GM19455 (cell line): ENCODE measurements around the gene STX16.

Experiments used
- ATAC-seq: cut with Tn5 transposase; IDR thresholded peaks from one replicate; pipeline ENCODE4 v1.9.1; 2021; ENCODE audit not compliant: unreplicated experiment

STX16 gene

GRCh38 chr20:58618351-58619076, 32.6 kb upstream of the STX16 start:
- no peak for ATAC-seq

DNA sequence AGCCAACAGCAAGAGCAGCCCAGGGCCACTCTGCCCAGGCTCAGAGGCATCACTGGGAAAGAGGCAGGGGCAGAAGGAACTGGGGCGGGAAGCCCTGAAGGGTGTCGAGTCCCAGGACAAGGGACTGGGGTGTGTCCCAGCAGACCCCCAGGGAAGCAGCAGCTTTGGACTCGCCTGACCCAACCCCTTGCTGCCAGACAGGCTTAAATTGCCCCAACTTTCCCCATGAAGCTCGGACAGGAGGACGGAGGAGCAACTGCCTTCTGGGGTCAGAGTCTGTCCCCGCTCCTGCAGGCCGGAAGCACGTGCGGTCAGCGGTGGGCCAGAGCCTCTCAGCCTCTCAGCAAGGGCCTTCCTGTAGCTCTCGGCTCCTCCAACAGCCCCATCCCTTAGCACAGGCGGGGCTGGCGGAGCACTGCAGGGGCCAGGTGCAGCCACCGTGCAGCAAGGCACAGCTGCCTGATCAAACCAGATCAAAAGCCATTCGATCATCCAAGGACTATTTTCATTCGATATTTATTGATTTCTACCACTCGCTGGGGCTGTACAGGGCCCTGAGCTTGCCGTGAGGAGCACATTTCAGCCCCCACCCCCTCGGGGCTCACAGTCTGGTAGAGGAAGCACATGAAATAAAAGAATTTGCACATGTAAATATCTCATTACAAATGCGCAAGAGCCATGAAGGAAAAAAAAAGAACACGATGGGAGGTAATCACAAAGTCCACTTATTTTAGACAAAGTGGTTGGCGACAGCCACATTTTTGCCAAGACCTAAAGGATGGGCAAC, 31.8 kb upstream of the STX16 start:
- no peak for ATAC-seq

GRCh38 chr20:58619864-58620431, 31.1 kb upstream of the STX16 start:
- no peak for ATAC-seq

GRCh38 chr20:58621906-58622548, 29.1 kb upstream of the STX16 start:
- no peak for ATAC-seq

DNA sequence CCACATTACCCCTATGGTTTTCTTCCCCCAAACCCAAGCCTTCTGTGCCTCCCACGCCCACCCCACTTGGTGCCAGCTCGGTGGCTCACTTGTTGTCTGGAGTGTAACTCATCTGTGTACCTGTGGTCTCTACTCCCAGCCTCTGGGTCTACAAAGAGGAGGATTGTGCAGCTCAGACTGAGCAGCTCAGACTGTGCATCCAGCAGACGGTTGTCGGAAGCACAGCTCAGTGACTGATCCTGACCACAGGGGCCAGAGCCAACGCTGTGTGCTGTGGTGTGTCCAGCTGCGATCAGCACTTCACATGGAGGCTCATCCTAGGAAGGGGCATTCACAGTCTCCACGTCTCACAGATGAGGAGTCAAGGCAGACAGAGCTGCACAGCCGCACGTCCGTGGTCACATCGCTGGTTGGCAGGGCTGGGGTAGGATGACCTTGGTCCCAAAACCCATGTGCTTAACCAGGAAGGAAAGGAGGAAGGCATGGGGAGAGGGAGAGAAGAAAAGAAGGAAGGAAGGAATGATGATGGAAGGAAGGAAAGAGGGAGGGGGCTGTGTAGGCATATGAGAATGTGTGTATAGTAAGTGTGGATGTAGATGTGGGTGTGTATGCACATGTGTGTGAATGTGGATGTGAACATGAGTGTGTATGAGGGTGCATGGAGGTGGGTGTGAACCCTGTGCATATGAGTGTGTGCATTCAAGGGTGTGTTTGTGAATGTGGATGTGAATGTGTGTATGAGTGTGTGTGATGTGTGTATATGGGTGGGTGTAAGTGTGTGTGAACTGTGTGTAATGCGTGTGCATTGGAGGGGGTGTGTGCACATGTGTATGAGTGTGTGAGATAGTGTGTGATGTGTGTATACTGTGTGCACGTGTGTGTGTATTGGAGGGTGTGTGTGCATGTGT, 28.2 kb upstream of the STX16 start:
- ATAC-seq, result no peak

DNA sequence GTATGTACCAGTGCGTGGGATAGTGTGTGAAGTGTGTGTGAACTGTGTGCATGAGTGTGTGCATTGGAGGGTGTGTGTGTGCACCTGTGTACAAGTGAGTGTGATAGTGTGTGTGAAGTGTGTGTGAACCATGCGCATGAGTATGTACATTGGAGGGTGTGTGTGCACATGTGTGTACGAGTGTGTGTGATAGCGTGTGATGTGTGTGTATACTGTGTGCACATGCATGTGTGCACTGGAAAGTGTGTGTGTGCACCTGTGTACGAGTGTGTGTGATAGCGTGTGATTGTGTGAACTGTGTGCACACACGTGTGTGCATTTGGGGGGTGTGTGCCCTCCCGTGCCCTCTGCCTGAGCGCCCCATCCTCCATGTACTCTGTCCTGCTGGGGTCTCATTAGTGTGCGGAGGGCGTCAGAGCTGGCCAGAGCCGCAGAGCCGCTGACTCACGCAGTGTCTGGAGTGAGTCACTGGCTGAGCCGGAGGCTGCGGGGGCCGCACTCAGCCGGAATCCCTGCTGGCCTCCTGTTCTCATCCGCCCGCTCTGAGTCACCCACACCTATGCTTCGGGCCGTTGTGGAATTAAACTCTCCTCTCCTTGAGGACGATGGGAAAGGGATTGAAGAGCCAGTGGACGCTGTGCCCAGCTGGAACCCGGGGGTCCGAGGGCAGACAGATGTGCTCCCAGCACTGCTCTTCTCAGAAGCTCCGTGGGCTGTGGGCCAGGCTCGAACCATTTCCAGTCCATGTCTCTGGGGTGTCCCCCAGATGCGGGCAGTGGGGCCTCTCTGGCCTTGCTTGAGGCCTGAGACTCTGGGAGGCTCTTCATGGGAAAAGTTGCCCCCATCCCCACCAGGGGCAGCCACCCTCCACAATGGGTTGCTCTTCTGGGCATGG, 27.3 kb upstream of the STX16 start:
- no peak for ATAC-seq

- ATAC-seq, result no peak
Measured at GRCh38 chr20:58624687-58625086, 26.4 kb upstream of the STX16 start.

DNA sequence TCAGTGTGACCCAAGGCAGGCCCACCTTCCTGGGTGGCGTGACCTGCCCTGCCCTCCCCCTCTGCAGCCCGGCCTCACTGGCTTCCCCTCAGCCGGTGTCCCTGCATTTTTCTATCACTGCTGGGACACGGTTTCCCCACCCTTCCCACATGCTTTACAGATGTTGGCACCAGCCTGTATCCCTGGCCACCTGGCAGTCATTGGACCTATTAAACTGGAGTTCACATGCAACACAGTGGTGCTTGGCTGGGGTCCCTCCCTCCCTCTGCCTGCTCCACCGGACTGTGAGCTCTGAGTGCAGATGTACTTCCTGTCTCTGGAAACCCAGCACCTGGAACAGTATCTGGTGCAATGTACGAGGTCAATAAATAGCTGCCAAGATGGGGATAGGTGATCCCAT, 25.5 kb upstream of the STX16 start:
- ATAC-seq, result no peak

DNA sequence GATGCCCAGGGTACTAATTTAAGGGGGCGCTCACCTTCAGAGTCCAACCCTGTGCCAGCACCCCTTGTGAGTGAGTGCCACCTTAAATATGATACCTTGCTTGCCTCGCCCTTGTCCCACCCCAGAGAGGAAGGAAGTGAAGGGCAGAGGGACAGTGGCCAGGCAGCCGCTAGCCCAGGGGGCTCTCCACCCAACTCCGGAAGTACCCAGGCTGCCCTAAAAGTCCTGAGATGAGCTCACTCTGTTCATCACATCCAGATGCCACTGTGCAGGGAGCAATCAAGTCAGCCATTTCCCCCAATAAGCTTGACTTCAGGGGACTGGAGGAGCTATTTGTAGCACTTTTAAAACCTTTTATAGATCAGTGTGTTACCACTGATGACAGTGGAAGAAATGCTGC, 25.0 kb upstream of the STX16 start:
- ATAC-seq, result no peak

DNA sequence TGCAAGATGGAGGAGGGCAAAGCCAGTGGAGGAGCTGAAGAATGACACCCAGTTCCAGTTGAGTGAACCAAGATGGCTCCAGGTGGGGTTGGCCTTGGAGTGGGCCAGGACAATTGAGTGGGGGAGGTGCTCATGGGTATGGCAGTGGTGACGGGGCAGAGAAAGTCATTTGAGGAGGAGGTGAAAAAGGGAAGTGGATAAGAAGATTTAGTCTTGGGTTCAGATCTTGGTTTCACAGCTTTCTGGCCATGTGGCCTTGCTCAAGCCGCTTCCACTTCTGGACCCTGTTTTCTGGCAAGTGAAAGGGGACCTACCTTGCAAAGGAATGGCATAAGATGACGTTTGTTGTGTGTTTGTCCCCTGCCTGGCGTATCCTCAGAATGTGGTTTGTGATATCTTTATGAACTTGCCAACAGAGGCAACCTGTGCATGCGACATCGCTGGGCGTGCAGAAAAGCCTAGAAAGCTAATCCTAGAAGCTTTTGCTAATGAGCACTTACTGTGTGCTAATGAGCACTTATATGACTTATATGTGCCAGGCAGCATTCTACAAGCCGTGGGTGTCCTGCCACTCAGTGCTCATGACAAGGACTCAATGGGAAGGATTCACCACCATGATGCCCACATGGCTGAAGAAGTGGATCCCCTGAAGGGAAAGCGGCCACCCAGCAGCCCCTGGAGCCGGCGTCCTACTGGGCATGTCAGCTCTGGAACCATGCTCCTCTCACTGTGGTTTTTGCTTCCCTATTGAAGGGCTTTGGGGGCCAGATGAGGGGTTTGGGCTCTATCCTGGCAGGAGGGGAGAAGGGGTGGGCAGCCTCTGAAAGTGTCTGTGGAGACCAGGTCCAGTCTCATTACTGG, 23.6 kb upstream of the STX16 start:
- no peak for ATAC-seq

DNA sequence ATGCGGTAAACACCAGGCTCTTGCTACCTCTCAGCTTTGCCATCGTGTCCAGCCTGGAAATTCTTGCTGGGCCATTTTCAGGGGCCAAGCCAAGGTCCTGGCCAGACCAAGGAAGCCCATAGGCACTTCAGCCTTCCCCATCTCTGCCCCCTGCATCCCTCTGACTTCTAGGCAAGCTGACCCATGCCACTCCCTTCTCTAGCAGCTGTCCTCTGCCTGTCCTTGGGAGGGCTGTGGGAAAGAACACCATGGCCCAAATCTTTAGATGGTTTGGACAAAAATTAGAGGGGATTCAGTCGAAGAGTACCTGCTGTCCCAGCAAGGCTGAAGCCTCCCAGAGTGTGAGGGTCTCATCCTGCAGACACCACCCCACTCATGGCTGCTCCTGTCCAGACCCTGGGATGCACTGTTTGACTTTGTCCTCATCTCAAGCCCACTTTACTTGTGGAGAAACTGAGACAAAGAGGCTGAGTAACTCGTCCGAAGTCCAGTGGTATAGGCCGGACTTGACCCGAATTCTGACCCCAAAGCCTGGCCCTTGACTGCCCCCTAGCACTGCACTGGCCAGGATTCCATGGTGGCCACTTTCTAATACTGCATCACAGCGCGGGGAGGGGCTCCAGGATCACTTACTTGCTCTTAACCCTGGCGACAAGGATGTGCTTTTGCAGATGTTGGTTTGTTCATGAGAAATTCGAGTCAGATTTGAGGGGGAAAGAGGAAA, 22.4 kb upstream of the STX16 start:
- ATAC-seq, result no peak

DNA sequence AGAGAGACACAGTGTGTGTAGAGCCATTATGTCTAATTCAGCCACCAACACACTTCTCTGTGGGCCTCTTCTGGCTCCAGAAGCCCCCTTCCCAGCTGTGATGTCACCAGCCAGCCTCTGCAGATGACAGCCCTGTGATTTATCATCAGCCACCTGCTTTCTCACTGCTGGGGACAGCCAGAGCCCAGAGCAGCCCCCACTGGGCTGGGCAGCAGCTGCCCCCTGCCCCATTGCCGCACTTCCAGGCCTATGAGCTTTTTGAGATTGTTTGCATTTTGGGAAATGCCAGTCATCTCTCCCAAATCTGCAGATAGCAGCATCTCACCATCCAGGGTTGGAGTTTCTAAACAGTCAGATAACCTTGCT, 21.9 kb upstream of the STX16 start:
- ATAC-seq, result no peak

DNA sequence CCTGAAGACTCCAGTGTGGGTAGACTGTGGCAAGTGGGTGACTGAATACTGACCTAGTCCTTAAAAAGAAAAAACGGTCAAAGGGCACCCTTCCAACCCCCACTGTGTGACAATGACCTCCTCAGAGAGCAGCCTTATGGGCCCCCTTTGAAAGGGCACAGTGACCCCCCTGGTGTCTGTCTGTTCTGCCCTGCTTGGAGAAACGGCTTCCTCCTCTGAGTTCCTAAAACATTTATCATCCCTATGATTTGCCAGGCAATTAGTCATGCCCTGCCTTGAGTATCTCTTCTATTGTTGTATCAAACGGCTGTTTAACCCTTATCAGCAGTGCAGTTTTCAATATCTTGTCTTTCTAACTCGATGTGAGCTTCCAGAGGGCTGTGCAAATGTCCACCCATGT, 21.0 kb upstream of the STX16 start:
- no peak for ATAC-seq

DNA sequence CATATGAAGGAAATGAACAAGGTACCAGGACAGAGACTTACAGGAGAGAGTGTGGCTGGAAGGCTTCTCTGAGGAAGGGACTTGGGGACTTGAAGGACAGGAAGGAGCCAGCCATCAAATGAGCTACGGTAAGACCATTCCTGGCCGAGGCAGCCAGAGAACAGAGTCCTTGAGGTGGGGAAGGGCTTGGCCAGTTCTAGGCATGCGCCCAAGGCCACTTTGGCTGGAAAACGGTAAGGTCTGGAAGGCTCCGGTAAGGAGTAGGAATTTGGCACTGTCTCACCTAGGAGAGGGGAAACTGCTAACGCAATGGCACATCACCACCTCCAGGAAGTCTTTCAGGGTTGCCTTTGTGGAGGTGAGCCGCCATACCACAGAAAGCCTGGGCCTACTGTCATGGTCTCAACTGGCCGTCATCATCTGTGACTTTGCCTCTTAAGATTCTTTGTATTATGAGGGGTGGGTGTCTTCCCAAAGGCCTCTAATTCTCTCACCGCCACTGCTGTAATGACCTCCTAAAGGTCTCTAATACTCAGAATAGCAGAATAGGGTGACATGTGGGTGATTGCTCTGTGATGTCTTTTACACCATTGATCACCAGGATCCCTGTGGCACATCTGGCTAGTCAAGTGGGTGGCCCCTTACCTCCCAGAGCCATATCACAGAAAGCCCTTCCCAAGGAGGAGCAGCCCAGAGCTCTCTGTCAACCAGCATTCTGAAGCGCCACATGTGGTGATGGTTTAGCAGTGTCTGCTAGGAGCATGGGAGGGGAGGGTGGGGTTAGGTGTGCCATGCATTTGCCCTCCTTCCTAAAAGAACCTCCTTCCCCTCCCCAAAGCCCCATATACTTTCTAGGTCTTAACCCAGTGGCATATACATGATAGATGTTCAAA, 17.7 kb upstream of the STX16 start:
- no peak for ATAC-seq

- no peak for ATAC-seq
Measured at GRCh38 chr20:58634059-58634458, 17.0 kb upstream of the STX16 start.

DNA sequence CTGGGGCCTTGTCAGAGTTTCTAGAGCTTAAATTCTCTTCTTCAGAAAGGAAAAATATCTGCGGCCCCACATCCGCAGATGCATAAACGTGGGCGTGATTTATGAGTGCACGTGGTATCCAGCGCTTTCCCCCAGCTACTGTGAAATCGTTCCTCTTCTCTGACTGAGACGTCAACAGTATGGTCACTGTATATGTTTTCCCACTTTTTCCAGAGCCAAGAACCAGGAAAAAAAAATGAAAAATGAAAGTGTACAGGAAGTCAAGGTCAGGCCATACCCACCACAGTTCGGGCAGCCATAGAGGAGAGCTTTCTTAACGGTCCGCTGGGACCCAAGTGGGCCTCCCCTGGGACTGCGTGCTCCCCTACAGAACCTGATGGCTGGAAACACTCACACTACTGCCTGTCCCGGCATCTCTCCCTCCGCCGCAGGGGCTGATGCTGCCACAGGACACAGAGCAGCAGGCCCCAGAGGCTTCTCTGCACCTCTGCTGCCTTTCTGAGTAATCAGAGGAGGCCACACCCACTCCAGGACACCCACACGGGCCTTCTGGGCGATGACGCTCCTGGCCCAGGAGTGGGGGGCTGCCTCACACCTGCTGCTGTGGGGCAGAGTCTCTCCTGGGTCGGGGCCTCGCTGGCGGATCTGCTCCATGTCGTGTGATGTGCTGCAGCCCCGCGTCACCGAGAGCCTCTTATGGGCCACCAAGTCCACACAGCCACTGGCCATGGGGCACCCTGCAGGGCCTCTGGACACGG, 16.4 kb upstream of the STX16 start:
- ATAC-seq, result no peak

GRCh38 chr20:58635279-58635665, 15.8 kb upstream of the STX16 start:
- ATAC-seq, result no peak
